Fibroblast of lung (primary cell): ENCODE results near the gene ATP6V0E1.

ENCODE experiments used
- CTCF ChIP-seq, 2 donors: IDR thresholded peaks in 1 of 2; conservative IDR thresholded peaks in 1 of 2; 1 replicate in 1 of 2; 2 replicates in 1 of 2; pipeline ENCODE4 v1.5.1; 2011 to 2012; ENCODE audit warnings: low read length in 2 of 2, control low read depth in 1 of 2, inconsistent platforms in 1 of 2, low read depth in 1 of 2, mild to moderate bottlenecking in 1 of 2
- EZH2 ChIP-seq: IDR thresholded peaks from 2 replicates; pipeline ENCODE4 v1.5.1; 2012; ENCODE audit warnings: low read length, control low read depth, mild to moderate bottlenecking; ENCODE audit errors: missing control alignments

DNA sequence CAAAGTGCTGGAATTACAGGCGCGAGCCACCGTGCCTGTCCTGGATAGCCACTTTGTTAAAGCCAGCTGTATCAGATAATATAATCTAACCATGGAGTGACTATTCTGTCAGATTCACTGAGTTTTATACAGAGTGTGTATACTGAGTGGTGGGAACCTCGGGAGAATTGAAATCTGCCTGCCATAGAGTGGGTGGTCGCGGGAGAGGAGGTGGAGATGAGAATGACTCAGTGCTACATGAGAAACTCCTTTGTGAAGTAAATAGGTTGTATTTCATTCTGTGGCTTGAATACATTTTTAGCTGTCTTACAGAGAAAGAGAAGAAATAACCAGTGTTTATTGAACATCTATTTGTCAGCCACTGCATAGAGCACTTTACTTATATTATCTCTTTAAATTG lies 26.4 kb downstream of the ATP6V0E1 start:
- TF ChIP-seq CTCF (conservative IDR thresholded peaks at IDR 0.05 in 1 of 2, IDR thresholded peaks at IDR 0.05 in 1 of 2; ENCODE audit: low read depth in 1 of 2, low read length in 2 of 2) (no peak), EZH2 (no peak)
